Mesenchymal stem cell (in vitro differentiated cells and primary cell): ENCODE data around the gene FOXC1.

Experiments used
- DNase-seq: peaks from one replicate; pipeline ENCODE4 v3.0.0-alpha.2; 2013
- H2AFZ ChIP-seq: one replicate; pipeline ENCODE4 v1.6.1; 2013; ENCODE audit warnings: low read depth, mild to moderate bottlenecking, control low read depth, inconsistent platforms, low read length, moderate library complexity
- H2AK5ac ChIP-seq: 2 replicates; pipeline ENCODE4 v1.6.1; 2013; ENCODE audit warnings: low read length, moderate library complexity, mild to moderate bottlenecking, inconsistent platforms; ENCODE audit not compliant: severe bottlenecking
- H2BK120ac ChIP-seq: one replicate; pipeline ENCODE4 v1.6.1; 2013; ENCODE audit warnings: low read depth, mild to moderate bottlenecking, inconsistent platforms, low read length, moderate library complexity
- H2BK12ac ChIP-seq, 2 experiments: one replicate each; pipeline ENCODE4 v1.6.1; 2013; ENCODE audit warnings: inconsistent platforms in 2 of 2, low read length in 2 of 2, mild to moderate bottlenecking in 2 of 2, moderate library complexity in 2 of 2, control low read depth in 1 of 2
- H2BK15ac ChIP-seq: one replicate; pipeline ENCODE4 v1.6.1; 2013; ENCODE audit warnings: mild to moderate bottlenecking, low read depth, inconsistent platforms; ENCODE audit not compliant: poor library complexity, severe bottlenecking
- H2BK5ac ChIP-seq: 2 replicates; pipeline ENCODE4 v1.6.1; 2013; ENCODE audit warnings: low read depth, mild to moderate bottlenecking, low read length, control low read depth, inconsistent platforms; ENCODE audit not compliant: poor library complexity, severe bottlenecking
- H3K14ac ChIP-seq, 2 experiments: one replicate each; pipeline ENCODE4 v1.6.1; 2013; ENCODE audit warnings: inconsistent platforms in 2 of 2, low read length in 2 of 2, control low read depth in 1 of 2, mild to moderate bottlenecking in 1 of 2, moderate library complexity in 1 of 2
- H3K18ac ChIP-seq, 2 experiments: one replicate each; pipeline ENCODE4 v1.6.1; 2013; ENCODE audit warnings: inconsistent platforms in 2 of 2, low read length in 2 of 2, control low read depth in 1 of 2, low read depth in 1 of 2, mild to moderate bottlenecking in 1 of 2
- H3K23ac ChIP-seq, 2 experiments: one replicate each; pipeline ENCODE4 v1.6.1; 2013; ENCODE audit warnings: inconsistent platforms in 2 of 2, low read length in 2 of 2, mild to moderate bottlenecking in 2 of 2, moderate library complexity in 2 of 2, control low read depth in 1 of 2
- H3K27ac ChIP-seq: 2 replicates; pipeline ENCODE4 v1.5.1; 2013; ENCODE audit warnings: mild to moderate bottlenecking, moderate library complexity, low read length, control low read depth, inconsistent platforms; ENCODE audit not compliant: poor library complexity, severe bottlenecking
- H3K27me3 ChIP-seq, 2 experiments: 2 replicates each; pipeline versions ENCODE4 v1.6.1 to v1.7.0; 2013; ENCODE audit warnings: low read length in 2 of 2, mild to moderate bottlenecking in 2 of 2, moderate library complexity in 2 of 2, control low read depth in 1 of 2, inconsistent platforms in 1 of 2; ENCODE audit not compliant: control insufficient read depth in 1 of 2, insufficient read depth in 1 of 2
- H3K36me3 ChIP-seq, 2 experiments: 2 replicates each; pipeline versions ENCODE4 v1.6.1 to v1.7.0; 2013; ENCODE audit warnings: low read length in 2 of 2, control low read depth in 1 of 2, inconsistent platforms in 1 of 2, low read depth in 1 of 2, mild to moderate bottlenecking in 1 of 2; ENCODE audit not compliant: insufficient read depth in 2 of 2, control insufficient read depth in 1 of 2
- H3K4ac ChIP-seq, 2 experiments: one replicate each; pipeline ENCODE4 v1.6.1; 2013; ENCODE audit warnings: inconsistent platforms in 2 of 2, low read length in 2 of 2, mild to moderate bottlenecking in 2 of 2, moderate library complexity in 2 of 2, control low read depth in 1 of 2, low read depth in 1 of 2
- H3K4me1 ChIP-seq: 2 replicates; pipeline ENCODE4 v1.6.1; 2013; ENCODE audit warnings: low read depth, low read length, control low read depth; ENCODE audit not compliant: control insufficient read depth, insufficient read depth
- H3K4me2 ChIP-seq: 2 replicates; pipeline ENCODE4 v1.6.1; 2013; ENCODE audit warnings: low read length, mild to moderate bottlenecking, inconsistent platforms; ENCODE audit not compliant: poor library complexity, severe bottlenecking
- H3K4me3 ChIP-seq, 2 experiments: 2 replicates each; pipeline versions ENCODE4 v1.5.1 to v1.7.0; 2013; ENCODE audit warnings: low read length in 2 of 2, mild to moderate bottlenecking in 2 of 2, control low read depth in 1 of 2, low read depth in 1 of 2; ENCODE audit not compliant: insufficient read depth in 1 of 2
- H3K79me1 ChIP-seq: replicated peaks from 2 replicates; pipeline ENCODE4 v1.6.1; 2013; ENCODE audit warnings: mild to moderate bottlenecking, control low read depth, low read length, inconsistent platforms; ENCODE audit not compliant: poor library complexity, severe bottlenecking
- H3K9ac ChIP-seq: 2 replicates; pipeline ENCODE4 v1.7.0; 2013; ENCODE audit warnings: mild to moderate bottlenecking, low read length, moderate library complexity
- H3K9me3 ChIP-seq: 2 replicates; pipeline ENCODE4 v1.7.0; 2013; ENCODE audit warnings: mild to moderate bottlenecking, low read length; ENCODE audit not compliant: control insufficient read depth
- H4K8ac ChIP-seq: one replicate; pipeline ENCODE4 v1.6.1; 2013; ENCODE audit warnings: inconsistent platforms, mild to moderate bottlenecking, low read length, moderate library complexity
- H4K91ac ChIP-seq: one replicate; pipeline ENCODE4 v1.6.1; 2013; ENCODE audit warnings: mild to moderate bottlenecking, low read length, inconsistent platforms
- WGBS: methylation state at CpG from one replicate; pipeline ENCODE4 v1.1.7; 2013; ENCODE audit warnings: mixed read lengths; 5-methylcytosine and 5-hydroxymethylcytosine counted together

The FOXC1 gene

GRCh38 chr6:1636272-1636825 lies 26.6 kb downstream of the FOXC1 start:
- no peak for DNase-seq
- Histone ChIP-seq H3K79me1 (no peaks in the 10 kb centered on the region), H2AFZ (no peak overlapping the region), H3K9me3 (no peaks in the 10 kb centered on the region), H4K8ac (no peak overlapping the region), H3K27me3 (no peaks in the 10 kb centered on the region), H2BK120ac (no peak overlapping the region), H3K9ac (no peak overlapping the region), H4K91ac (no peak overlapping the region), H3K4ac (no peak overlapping the region), H3K23ac (no peak overlapping the region), H2AK5ac (no peak overlapping the region), H3K27ac (no peak overlapping the region), H2BK15ac (no peak overlapping the region), H3K4me1 (peaks cover 16% of the 10 kb centered on the region), H3K36me3 (peaks cover 0 to 11% of the 10 kb centered on the region in 2 experiments), H2BK12ac (no peak overlapping the region), H3K4me2 (no peak overlapping the region), H3K18ac (no peak overlapping the region), H3K14ac (no peak overlapping the region), H2BK5ac (no peak overlapping the region), H3K4me3 (no peak overlapping the region)
- 90% methylated on average over 9 of the region's 9 CpGs for WGBS

DNA sequence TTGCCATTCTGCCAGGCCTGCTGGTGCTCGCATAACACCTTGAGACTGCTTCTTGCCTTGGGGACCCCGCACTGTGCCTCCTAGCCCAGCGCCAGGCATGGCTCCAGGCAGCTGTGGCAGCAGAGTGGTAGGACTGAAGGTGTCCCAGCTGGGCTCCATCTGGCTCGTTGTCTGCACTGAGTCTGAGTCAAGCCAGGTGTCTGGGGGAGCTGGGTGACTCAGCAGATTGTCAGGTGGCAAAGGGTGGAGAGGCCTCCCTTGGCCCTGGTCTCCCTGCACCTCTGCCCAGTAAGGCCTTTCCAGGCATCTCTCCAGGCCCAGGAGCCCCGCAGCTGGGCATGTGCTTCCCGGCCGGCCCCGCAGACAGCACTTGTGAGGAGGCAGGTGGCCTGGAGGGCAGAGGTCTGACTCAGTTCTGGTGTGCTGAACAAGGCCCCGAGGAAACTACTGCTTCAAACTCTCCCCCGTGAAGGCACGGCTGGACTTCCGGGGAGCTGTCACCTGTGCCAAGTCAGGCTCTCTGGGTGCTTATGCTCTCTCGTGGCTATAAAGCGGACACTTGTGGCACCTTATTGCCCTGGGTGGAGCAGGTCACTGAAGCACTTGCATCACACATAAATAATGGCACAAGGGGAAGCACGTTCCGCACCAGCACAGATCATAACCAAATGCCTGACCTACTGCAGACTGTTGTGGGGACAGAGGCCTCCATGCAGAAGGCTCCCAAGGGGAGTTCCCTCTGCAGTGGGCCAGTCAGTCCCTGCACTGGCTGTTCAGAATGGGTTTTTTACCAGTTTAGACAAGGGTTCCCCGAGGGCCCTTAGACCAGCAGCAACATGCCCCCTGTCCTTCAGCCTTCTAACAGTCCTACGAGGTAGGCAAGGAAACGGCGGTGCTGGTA lies 27.5 kb downstream of the FOXC1 start:
- Histone ChIP-seq H3K4ac (no peak overlapping the region), H3K18ac (no peak overlapping the region), H2BK15ac (no peak overlapping the region), H3K9me3 (no peaks in the 10 kb centered on the region), H3K4me2 (no peak overlapping the region), H3K23ac (no peak overlapping the region), H2BK12ac (no peak overlapping the region), H3K14ac (peak overlapping the region in 1 of 2 experiments; percentile 8), H3K27ac (no peak overlapping the region), H4K91ac (no peak overlapping the region), H4K8ac (no peak overlapping the region), H2BK120ac (no peak overlapping the region), H3K27me3 (no peaks in the 10 kb centered on the region), H2AFZ (no peak overlapping the region), H3K79me1 (no peaks in the 10 kb centered on the region), H2AK5ac (no peak overlapping the region), H3K9ac (no peak overlapping the region), H2BK5ac (no peak overlapping the region), H3K4me1 (peaks cover 16% of the 10 kb centered on the region), H3K36me3 (peaks cover 0 to 11% of the 10 kb centered on the region in 2 experiments), H3K4me3 (no peak overlapping the region)
- DNase-seq, result no peak
- WGBS, result 89% methylated on average over 20 of the region's 20 CpGs

DNA sequence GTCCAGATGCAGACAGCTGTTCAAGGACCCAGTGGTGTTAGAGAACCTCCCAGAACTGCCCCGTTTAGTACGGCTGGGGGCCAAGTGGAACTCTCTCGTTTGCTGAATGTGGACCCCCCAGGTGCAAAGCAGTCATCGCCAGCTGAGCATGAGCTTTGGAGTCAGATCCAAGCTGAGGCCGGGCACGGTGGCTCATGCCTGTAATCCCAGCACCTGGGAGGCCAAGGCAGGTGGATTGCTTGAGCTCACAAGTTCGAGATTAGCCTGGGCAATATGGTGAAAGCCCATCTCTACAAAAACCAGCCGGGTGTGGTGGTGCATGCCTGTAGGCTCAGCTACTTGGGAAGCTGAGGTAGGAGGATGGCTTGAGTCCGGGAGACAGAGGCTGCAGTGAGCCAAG lies 29.7 kb downstream of the FOXC1 start:
- H2AFZ ChIP-seq, result no peak overlapping the region
- no peak overlapping the region for H3K14ac ChIP-seq
- H3K9me3 ChIP-seq, result no peaks in the 10 kb centered on the region
- no peak for DNase-seq
- H3K4me2 ChIP-seq, result no peak overlapping the region
- H4K8ac ChIP-seq, result no peak overlapping the region
- H3K36me3 ChIP-seq, result peaks cover 0 to 11% of the 10 kb centered on the region in 2 experiments
- H3K27me3 ChIP-seq, result no peaks in the 10 kb centered on the region
- no peak overlapping the region for H2BK12ac ChIP-seq
- H2BK5ac ChIP-seq, result no peak overlapping the region
- H3K27ac ChIP-seq, result no peak overlapping the region
- H3K18ac ChIP-seq, result no peak overlapping the region
- peaks cover 15% of the 10 kb centered on the region for H3K4me1 ChIP-seq
- H3K4ac ChIP-seq, result no peak overlapping the region
- no peak overlapping the region for H3K4me3 ChIP-seq
- H3K9ac ChIP-seq, result no peak overlapping the region
- H3K79me1 ChIP-seq, result no peaks in the 10 kb centered on the region
- H2AK5ac ChIP-seq, result no peak overlapping the region
- WGBS, result 89% methylated on average over 9 of the region's 9 CpGs
- H4K91ac ChIP-seq, result no peak overlapping the region
- H3K23ac ChIP-seq, result no peak overlapping the region
- no peak overlapping the region for H2BK120ac ChIP-seq
- no peak overlapping the region for H2BK15ac ChIP-seq

DNA sequence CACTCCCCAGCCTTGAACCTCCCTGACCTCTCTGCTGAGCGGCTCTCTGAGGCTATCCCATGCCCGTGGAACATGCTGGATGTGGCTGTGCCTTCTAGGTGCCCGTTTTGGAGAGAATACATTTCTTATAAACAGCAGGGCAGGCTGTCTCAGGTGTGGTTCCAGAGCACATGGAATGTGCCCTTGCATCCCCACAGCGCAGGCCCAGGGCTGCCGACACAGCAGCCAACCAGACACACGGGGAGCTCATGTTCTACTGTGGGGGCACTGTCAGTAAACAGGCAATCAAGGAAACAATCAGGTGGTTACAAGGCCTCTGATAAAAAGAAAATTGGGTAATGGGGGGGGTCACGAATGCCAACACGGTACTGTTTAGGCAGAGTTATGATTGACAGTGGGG lies 30.8 kb downstream of the FOXC1 start:
- no peak overlapping the region for H3K4me2 ChIP-seq
- H3K79me1 ChIP-seq, result no peaks in the 10 kb centered on the region
- no peak overlapping the region for H2BK5ac ChIP-seq
- no peak overlapping the region for H2AK5ac ChIP-seq
- no peak overlapping the region for H2BK12ac ChIP-seq
- H2BK120ac ChIP-seq, result no peak overlapping the region
- H3K27ac ChIP-seq, result no peak overlapping the region
- H2BK15ac ChIP-seq, result no peak overlapping the region
- H3K18ac ChIP-seq, result no peak overlapping the region
- H3K14ac ChIP-seq, result no peak overlapping the region
- H3K23ac ChIP-seq, result no peak overlapping the region
- no peaks in the 10 kb centered on the region for H3K27me3 ChIP-seq
- no peak overlapping the region for H3K9ac ChIP-seq
- H2AFZ ChIP-seq, result no peak overlapping the region
- peaks cover 0 to 11% of the 10 kb centered on the region in 2 experiments for H3K36me3 ChIP-seq
- H3K4me1 ChIP-seq, result peaks cover 14% of the 10 kb centered on the region
- no peak overlapping the region for H4K8ac ChIP-seq
- H3K4me3 ChIP-seq, result no peak overlapping the region
- no peak overlapping the region for H3K4ac ChIP-seq
- no peak overlapping the region for H4K91ac ChIP-seq
- H3K9me3 ChIP-seq, result no peaks in the 10 kb centered on the region
- DNase-seq, result no peak
- WGBS, result 91% methylated on average over 8 of the region's 8 CpGs
